ENCODE data around the gene MED31.
A peak's percentile ranks its signal among the peaks of the same experiment; 100 is the strongest.
"Not testable (repeated sequence)": the region's sequence is repeated elsewhere in the genome, so short reads cannot be mapped to it uniquely, and the experiment has no call there.

Gene MED31

DNA sequence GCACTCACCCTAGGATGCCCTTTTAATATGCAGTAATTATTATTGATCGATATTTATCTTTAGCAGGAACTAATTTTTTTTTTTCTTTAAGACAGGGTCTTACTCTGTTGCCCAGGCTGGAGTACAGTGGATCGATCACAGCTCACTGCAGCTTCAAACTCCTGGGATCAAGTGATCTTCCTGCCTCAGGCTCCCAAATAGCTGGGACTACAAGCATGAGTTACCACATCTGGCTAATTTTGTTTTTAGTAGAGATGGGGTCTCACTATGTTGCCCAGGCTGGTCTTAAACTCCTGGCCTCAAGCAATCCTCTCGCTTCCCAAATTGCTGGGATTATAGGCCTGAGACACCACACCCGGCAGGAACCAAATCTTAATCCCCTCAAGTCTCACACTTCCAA lies 40.2 kb downstream of the MED31 start:
- DNase-seq: no peak

DNA sequence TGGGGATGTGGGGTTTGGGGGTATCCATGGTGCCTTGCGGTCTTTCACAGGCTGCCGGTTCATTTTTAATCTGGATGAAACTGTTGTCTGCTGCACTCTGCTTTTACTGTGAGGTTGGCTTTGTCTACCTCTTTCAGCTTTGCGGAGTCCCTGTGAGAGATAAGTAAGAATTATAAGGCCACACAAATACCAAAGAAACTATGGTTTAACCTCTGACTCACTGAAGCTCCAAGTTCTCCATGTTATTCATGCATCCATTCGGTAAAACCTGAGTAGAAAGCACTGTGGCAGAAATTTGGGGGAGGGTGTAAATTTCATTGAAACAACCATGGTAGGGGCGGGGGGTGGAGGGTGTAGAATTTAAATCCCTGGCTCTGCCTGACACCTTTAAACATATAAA lies 41.4 kb downstream of the MED31 start:
- no peak for DNase-seq

DNA sequence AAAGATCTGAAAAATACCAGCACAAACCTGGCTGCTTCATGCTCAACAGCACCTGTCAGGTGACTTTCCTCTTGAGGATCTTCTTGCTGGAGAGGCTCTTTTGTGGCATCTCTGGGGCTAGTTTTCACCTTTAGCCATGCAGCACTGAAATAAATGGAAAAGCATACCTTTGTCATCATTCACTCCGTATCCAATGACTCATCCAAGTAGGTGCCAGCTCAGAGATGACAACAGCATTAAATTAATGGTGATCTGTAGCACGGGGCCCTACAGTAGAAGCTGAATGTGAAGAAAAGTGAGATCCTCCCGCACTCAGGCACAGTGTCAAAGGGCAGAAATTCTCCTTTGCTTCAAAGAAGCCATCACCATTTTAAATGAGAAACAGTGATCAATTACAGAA lies 43.1 kb downstream of the MED31 start:
- no peak for DNase-seq

DNA sequence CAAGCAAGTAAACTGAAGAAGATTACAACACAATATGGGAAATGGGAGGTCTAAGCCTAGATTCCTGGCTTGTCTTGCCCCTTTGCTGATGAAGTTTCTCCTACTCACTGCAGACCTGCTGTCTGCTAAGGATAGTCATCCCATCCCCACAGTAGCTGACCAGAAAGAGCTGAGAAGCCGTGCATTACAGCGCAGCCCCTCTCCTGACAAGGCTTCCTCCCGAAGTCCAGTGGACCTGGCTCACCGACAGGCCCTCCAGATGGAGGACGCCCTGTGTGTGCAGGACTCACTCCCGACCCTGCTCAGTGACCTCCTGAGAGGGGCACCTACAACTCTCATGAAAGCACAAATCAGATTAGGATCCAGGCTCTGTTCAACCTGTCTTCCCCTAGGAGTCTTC lies 46.3 kb downstream of the MED31 start:
- no peak for DNase-seq

DNA sequence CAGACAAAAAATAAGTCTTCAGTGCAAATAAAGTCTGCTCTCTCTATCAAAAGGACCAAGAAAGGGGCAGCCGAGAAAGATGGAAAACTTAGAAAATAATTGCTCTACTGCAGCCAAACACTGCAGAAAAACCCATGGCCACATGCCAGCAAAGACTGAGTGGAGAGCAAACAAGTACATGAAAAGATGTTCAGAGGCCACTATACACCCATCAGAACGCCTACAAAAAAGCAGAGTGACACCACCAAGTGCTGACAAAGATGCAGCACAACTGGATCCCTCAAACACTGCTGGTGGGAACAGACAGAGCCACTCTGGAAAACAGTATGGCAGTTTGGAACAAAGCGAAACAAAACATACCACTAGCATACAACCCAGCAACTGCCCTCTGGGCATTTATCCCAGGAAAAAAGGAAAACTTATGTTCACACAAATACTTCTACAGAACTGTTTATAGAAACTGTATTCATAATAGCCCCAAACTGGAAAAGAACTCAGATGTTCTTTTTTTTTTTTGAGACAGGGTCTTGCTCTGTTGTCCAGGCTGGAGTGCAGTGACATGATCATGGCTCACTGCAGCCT lies 47.6 kb downstream of the MED31 start:
- DNase-seq: peak; percentile 4

DNA sequence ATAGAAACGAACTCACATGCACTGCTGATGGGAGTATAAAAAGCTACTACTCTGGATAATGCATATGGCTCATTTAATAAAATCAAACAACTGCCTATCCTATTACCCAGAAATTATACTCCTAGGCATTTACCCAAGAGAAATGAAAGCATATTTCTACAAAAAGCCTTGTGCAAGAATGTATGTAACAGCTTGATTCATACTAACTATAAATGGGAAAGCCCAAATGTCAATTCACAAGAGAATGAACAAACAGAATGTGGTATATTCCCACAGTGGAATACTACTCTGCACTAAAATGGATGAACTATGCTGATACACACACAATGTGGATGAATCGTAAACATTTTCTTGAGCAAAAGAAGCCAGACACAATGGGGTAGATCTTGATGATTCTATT lies 49.3 kb downstream of the MED31 start:
- DNase-seq: no peak

DNA sequence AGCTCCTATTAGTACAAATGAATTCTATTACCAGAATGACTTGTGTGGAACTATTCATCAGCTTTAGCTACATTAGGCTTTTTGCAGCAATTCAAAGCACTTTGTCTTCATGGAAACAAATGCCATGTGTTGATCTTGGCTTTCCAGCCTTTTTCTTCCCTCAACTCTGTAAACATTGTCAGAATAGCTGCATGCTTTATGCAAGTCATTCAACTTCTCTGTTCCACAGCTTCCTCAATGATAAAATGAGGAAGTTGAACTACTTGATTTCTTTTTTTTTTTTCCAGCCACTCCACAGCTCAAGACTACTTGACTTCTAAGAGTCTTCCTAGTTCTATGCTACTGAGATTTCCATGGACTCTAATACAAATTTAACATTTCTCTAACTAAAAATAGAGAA lies 52.0 kb downstream of the MED31 start:
- DNase-seq: no peak

DNA sequence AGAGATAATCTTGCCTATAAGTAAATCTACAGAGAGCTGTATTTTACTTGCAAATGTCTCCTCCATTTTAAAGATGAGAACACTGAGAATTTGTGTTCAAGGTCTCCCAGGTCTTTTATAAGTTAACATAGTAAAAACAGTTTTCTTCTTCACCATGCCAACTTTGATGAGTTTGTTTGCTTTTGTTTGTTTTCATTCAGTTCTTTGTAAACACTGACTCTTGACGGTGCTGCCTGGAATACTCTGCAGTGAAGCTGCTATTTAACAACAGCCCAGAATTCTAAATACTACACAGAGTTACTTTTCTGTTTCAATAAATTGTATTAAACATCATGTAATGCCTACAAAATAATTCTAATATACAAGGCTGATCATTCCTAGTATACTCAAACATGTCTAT lies 53.7 kb downstream of the MED31 start:
- no peak for DNase-seq

DNA sequence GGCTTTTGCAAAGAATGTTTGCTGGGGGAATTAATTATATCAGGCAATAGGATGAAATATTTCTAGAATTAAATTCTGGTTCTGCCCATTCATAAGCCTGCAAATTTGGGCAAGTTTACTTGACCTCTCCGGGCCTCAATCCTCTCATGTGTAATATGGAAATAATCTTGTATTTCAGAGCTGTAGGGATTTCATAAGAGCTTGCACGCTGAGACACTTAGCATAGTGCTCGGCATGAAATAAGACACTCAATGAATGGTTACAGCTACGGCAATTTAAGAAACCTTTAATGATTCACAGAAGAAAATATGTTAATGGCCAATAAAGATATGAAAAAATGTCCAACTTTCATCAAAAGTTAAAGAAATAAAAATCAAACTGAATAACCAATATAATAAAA lies 54.5 kb downstream of the MED31 start:
- DNase-seq: no peak

DNA sequence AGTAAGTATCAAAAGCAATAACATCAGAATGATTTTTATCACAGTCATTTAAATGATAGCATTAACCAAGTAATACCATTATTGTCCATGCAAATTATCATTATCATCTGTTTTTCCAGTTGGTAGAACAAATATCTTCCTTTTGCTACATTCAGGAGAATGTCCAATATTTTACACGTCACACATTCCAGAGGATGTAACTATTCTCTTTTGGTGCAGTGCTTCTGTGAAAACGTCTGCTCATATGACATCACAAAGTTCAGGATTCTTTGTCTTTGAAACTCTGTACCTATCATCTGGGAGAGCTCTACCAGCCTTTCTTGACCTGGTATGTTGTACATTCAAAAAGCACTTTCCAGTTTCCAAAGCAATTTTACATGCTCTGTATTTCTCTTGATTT lies 54.9 kb downstream of the MED31 start:
- DNase-seq: no peak

DNA sequence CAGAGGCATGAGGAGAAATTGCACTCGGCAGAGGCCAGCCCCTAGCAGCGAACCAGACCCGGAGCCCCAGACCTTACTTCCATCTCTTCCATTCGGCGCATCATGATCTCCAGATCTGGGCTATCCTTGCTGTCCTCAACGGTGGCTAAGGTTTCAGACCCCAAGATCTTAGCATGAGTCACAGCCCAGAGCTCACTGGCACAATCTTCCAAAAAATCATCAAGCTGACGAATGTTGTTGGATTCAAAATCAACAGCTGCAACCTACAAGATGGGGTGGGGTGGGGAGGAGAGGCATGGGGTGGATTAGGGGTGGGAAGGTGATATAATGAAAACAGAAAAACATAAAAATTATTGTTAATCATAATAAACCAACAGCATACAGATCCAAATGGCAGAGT lies 55.3 kb downstream of the MED31 start:
- DNase-seq: no peak

DNA sequence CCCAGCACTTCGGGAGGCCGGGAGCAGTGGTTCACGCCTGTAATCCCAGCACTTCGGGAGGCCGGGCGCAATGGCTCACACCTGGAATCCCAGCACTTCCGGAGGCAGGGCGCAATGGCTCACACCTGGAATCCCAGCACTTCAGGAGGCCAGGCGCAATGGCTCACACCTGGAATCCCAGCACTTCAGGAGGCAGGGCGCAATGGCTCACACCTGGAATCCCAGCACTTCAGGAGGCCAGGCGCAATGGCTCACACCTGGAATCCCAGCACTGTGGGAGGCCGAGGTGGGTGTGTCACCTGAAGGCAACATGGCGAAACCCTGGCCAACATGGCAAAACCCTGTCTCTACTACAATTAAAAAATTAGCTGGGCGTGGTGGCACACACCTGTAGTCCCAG lies 58.0 kb downstream of the MED31 start:
- DNase-seq: not testable (repeated sequence)
